K562 (cell line): ENCODE results near the gene WDR17. TPM values are rescaled to one million over a fixed set of nuclear protein-coding genes. Genes with fewer than 3 reads are reported as not detected.

Experiments used
- CGGBP1 ChIP-seq: fragments of 250-450 bp; sonication (Bioruptor Pico); IDR thresholded peaks from 2 replicates; pipeline ENCODE4 v1.9.0; 2021; ENCODE audit warnings: mild to moderate bottlenecking
- CLOCK ChIP-seq: fragments of 250-450 bp; sonication (Bioruptor Pico); IDR thresholded peaks from 2 replicates; pipeline ENCODE4 v1.4.0; 2020; ENCODE audit warnings: mild to moderate bottlenecking, moderate library complexity, borderline replicate concordance
- CTCF ChIP-seq, 3 experiments: IDR thresholded peaks in 2 of 3; conservative IDR thresholded peaks in 1 of 3; 2 replicates each; pipeline ENCODE4 v1.5.1; 2011 to 2012; ENCODE audit warnings: low read length in 3 of 3, mild to moderate bottlenecking in 3 of 3, control low read depth in 2 of 3, improper control_type of control experiment in 1 of 3, inconsistent platforms in 1 of 3, low read depth in 1 of 3, mixed read lengths in 1 of 3, moderate library complexity in 1 of 3; ENCODE audit not compliant: insufficient read depth in 2 of 3
- EHMT2 ChIP-seq: fragments of 450-650 bp; IDR thresholded peaks from 2 replicates; pipeline ENCODE4 v1.6.1; 2018; ENCODE audit warnings: antibody characterized with exemption
- FOXJ2 ChIP-seq: fragments of 200-800 bp; sonication (Bioruptor generic); IDR thresholded peaks from 2 replicates; pipeline ENCODE4 v1.6.1; 2016; ENCODE audit warnings: missing genetic modification characterization, missing compliant biosample characterization
- GATAD2B ChIP-seq: fragments of 450-650 bp; IDR thresholded peaks from 2 replicates; pipeline ENCODE4 v1.6.1; 2017; ENCODE audit warnings: mild to moderate bottlenecking, borderline replicate concordance
- HDAC1 ChIP-seq, 2 experiments: fragments of 450-650 bp; IDR thresholded peaks; 2 replicates each; pipeline ENCODE4 v1.6.1; 2016 to 2017; ENCODE audit warnings: inconsistent platforms in 1 of 2, mild to moderate bottlenecking in 1 of 2, moderate library complexity in 1 of 2
- MAFG ChIP-seq: fragments of 450-650 bp; conservative IDR thresholded peaks from 2 replicates; pipeline ENCODE4 v1.6.1; 2016; ENCODE audit warnings: missing genetic modification characterization, missing compliant biosample characterization
- MIER1 ChIP-seq: fragments of 450-650 bp; IDR thresholded peaks from 2 replicates; pipeline ENCODE4 v1.6.1; 2016; ENCODE audit warnings: antibody characterized with exemption, mild to moderate bottlenecking, low read depth
- NELFE ChIP-seq: IDR thresholded peaks from 2 replicates; pipeline ENCODE4 v1.6.1; 2011; ENCODE audit warnings: mild to moderate bottlenecking; ENCODE audit not compliant: insufficient read depth, insufficient read length
- NEUROD1 ChIP-seq: fragments of 150-350 bp; IDR thresholded peaks from 2 replicates; pipeline ENCODE4 v1.6.1; 2014; ENCODE audit warnings: borderline replicate concordance, low read length, low read depth; ENCODE audit not compliant: partially characterized antibody
- NFATC3 ChIP-seq: fragments of 450-650 bp; IDR thresholded peaks from 2 replicates; pipeline ENCODE4 v1.6.1; 2017; ENCODE audit warnings: mild to moderate bottlenecking
- PTRF ChIP-seq: fragments of 450-650 bp; IDR thresholded peaks from 2 replicates; pipeline ENCODE4 v1.6.1; 2016; ENCODE audit warnings: mild to moderate bottlenecking, missing genetic modification characterization, missing compliant biosample characterization
- RB1 ChIP-seq: fragments of 450-650 bp; IDR thresholded peaks from 2 replicates; pipeline ENCODE4 v1.6.1; 2017; ENCODE audit warnings: low read depth, mild to moderate bottlenecking
- SAP30 ChIP-seq: fragments of 200-600 bp; sonication (generic); IDR thresholded peaks from 2 replicates; pipeline ENCODE4 v1.6.1; 2012; ENCODE audit warnings: borderline replicate concordance, low read depth, mild to moderate bottlenecking, moderate library complexity, low read length, control low read depth, inconsistent platforms; ENCODE audit not compliant: insufficient read depth, poor library complexity, severe bottlenecking
- SETDB1 ChIP-seq: IDR thresholded peaks from one replicate; pipeline ENCODE4 v1.6.1; 2012; ENCODE audit warnings: low read length, control low read depth, inconsistent platforms
- TCF7 ChIP-seq: sonication (generic); IDR thresholded peaks from 2 replicates; pipeline ENCODE4 v1.6.1; 2016; ENCODE audit warnings: antibody characterized with exemption, borderline replicate concordance
- ZKSCAN8 ChIP-seq: fragments of 200-800 bp; sonication (Bioruptor generic); IDR thresholded peaks from 2 replicates; pipeline ENCODE4 v1.6.1; 2016; ENCODE audit warnings: missing genetic modification characterization, missing compliant biosample characterization
- ZNF740 ChIP-seq, 3 experiments: fragments of 200-800 bp in 1 of 3; sonication (Bioruptor generic) in 1 of 3; sonication (generic) in 1 of 3; formaldehyde crosslinking in 1 of 3; IDR thresholded peaks; 2 replicates each; pipeline versions ENCODE4 v1.6.1 to v1.8.0; 2016 to 2022; ENCODE audit warnings: mild to moderate bottlenecking in 2 of 3, missing compliant biosample characterization in 2 of 3, missing genetic modification characterization in 2 of 3, missing genetic modification reagents in 1 of 3
- polyA plus RNA-seq, 8 experiments: library from polyadenylated mRNA; depleted of rRNA in 4 of 8; stranded (reverse) in 5 of 8; unstranded in 3 of 8; fragments of >200 nt; fragmentation: Nextera tagmentation in 2 of 8; fragmentation: Illumina TruSeq in 1 of 8; extraction: Ambion mirVana in 2 of 8; extraction: Trizol in 1 of 8; gene quantifications; 2 replicates each; pipeline versions ENCODE4 v1.2.1 to v1.2.3, GENCODE V29; 2011 to 2014; ENCODE audit warnings: inconsistent platforms in 1 of 8, missing spikeins in 1 of 8
- total RNA-seq, 7 experiments: library from RNA; depleted of rRNA in 6 of 7; stranded (reverse); fragments of >200 nt in 6 of 7; fragmentation: Illumina TruSeq in 2 of 7; extraction: Trizol in 2 of 7; gene quantifications; 2 replicates each; pipeline versions ENCODE4 v1.2.1 to v1.2.3, GENCODE V29; 2011 to 2021; ENCODE audit warnings: low replicate concordance in 1 of 7

Gene WDR17
- total and polyA plus RNA-seq, 9 of the 15 experiments (the other 6 are each of a cell fraction or from before 2014, with no cell fraction given): 0.04 to 0.07 TPM; not detected in 7

GRCh38 chr4:176195184-176195978, 129.7 kb downstream of the WDR17 start, which contains the start of gene SPATA4 (continued):
- no peak for TF ChIP-seq CLOCK (CRISPR knock-in tag)
- TF ChIP-seq GATAD2B: no peak
- TF ChIP-seq PTRF (tag): no peak
- peak; percentile 97 for TF ChIP-seq SAP30
- no peak for TF ChIP-seq NFATC3
- TF ChIP-seq CGGBP1 (CRISPR knock-in tag): no peak
- TF ChIP-seq HDAC1 (IDR thresholded peaks at IDR 0.05): peak in 1 of 2 experiments; percentile 93; a peak in 2 of 4 replicates
- no peak for TF ChIP-seq CTCF (IDR thresholded peaks at IDR 0.05 in 2 of 3, conservative IDR thresholded peaks at IDR 0.05 in 1 of 3; ENCODE audit: insufficient read depth in 2 of 3, low read depth in 1 of 3, low read length in 3 of 3)
- TF ChIP-seq TCF7: no peak
- TF ChIP-seq RB1: no peak
- no peak for TF ChIP-seq ZKSCAN8 (CRISPR knock-in tag)
- TF ChIP-seq NEUROD1: no peak
- TF ChIP-seq MIER1: no peak
- no peak for TF ChIP-seq SETDB1
- no peak for TF ChIP-seq NELFE
- TF ChIP-seq ZNF740 (CRISPR knock-in tag; IDR thresholded peaks at IDR 0.05): no peak
- TF ChIP-seq ZNF740 (tag; IDR thresholded peaks at IDR 0.05): no peak
- TF ChIP-seq FOXJ2: 0 out of 2 replicates have a peak, but pooled peaks have one; percentile 9
- no peak for TF ChIP-seq MAFG (tag)
- no peak for TF ChIP-seq EHMT2
